Measurements from ENCODE around the gene KIAA0232. TPM values are rescaled to one million over a fixed set of nuclear protein-coding genes. Genes with fewer than 3 reads are reported as not detected.

Gene KIAA0232
- total and polyA plus RNA-seq, 9 of the 15 experiments (the other 6 are each of a cell fraction or from before 2014, with no cell fraction given) = 3.5 to 17.4 (median 13.0) TPM

DNA sequence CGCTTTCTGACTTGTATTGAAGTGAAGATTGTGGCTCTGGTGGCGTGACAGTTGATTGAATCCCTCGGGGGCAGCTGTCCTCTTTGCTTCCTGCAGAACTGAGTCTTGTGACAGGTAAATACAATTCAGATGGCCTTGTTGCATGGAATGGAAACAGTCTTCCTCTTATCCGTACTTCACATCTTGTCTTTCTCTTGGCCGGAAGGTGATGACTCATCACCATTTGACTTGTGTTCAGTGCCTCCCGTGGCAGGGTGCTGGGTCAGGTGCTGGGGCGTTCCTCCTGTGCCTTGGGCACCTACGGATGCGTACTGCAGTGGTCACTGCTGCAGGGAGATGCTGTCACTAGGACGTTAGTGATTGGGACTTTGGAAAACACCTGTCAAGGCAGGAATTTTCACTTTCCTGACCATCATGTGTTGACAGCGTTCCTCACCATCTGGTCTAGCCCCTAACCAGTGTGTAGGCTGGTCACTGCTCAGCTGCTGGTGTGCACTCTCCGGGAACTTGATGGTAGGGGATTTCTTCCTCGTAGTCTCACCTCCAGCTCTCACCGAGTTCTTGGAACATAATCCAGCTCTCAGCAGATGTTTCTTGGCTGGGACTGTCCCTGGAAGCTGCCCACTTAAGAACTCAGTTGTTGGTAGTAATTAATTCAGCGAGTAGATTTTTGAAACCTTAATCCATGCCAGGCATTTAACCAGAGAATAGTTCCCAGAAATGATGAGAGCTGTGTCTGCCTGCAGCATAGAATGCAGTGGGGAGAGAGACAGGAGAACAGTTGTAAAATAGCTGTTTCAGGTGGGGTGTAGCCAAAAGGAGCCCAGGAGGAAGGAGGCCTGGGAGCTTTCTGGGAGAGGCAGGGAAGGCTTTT lies 134.3 kb downstream of the KIAA0232 start (continued):
- TF ChIP-seq, protein P1, sequence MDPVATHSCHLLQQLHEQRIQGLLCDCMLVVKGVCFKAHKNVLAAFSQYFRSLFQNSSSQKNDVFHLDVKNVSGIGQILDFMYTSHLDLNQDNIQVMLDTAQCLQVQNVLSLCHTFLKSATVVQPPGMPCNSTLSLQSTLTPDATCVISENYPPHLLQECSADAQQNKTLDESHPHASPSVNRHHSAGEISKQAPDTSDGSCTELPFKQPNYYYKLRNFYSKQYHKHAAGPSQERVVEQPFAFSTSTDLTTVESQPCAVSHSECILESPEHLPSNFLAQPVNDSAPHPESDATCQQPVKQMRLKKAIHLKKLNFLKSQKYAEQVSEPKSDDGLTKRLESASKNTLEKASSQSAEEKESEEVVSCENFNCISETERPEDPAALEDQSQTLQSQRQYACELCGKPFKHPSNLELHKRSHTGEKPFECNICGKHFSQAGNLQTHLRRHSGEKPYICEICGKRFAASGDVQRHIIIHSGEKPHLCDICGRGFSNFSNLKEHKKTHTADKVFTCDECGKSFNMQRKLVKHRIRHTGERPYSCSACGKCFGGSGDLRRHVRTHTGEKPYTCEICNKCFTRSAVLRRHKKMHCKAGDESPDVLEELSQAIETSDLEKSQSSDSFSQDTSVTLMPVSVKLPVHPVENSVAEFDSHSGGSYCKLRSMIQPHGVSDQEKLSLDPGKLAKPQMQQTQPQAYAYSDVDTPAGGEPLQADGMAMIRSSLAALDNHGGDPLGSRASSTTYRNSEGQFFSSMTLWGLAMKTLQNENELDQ (CRISPR knock-in tag; IDR thresholded peaks at IDR 0.05; ENCODE audit: borderline replicate concordance) = no peak
- TF ChIP-seq NUFIP1 (IDR thresholded peaks at IDR 0.05; ENCODE audit: partially characterized antibody) (no peak), NCOR1 (IDR thresholded peaks at IDR 0.05) (no peak), MCM7 (IDR thresholded peaks at IDR 0.05) (no peak), EP400 (IDR thresholded peaks at IDR 0.05) (no peak), FOXJ2 (tag; IDR thresholded peaks at IDR 0.05) (peak; percentile 92), ZNF197 (CRISPR knock-in tag; IDR thresholded peaks at IDR 0.05; ENCODE audit: low read depth) (no peak), ZNF707 (CRISPR knock-in tag; conservative IDR thresholded peaks at IDR 0.05) (no peak), EHMT2 (IDR thresholded peaks at IDR 0.05) (peak; percentile 90), KDM1A (IDR thresholded peaks at IDR 0.05) (no peak), SMARCC2 (IDR thresholded peaks at IDR 0.05; ENCODE audit: low read depth) (peak; percentile 93), ELF4 (CRISPR knock-in tag; IDR thresholded peaks at IDR 0.05) (peak; percentile 88), FOXP1 (CRISPR knock-in tag; IDR thresholded peaks at IDR 0.05) (no peak; the same call in 1 of the 2 replicates), KLF13 (tag; IDR thresholded peaks at IDR 0.05; ENCODE audit: borderline replicate concordance, low read depth) (peak; percentile 65; the same call in 1 of the 2 replicates), SMAD1 (IDR thresholded peaks at IDR 0.05; ENCODE audit: low read depth, low read length, partially characterized antibody) (peak; percentile 55), ETV5 (CRISPR knock-in tag; IDR thresholded peaks at IDR 0.05; ENCODE audit: low read depth) (peak; percentile 98), CBX2 (IDR thresholded peaks at IDR 0.05; ENCODE audit: insufficient read depth, low read length, poor library complexity, severe bottlenecking) (no peak), ZNF175 (CRISPR knock-in tag; IDR thresholded peaks at IDR 0.05; ENCODE audit: low read depth) (peak; percentile 90; the same call in 1 of the 2 replicates), PATZ1 (CRISPR knock-in tag; IDR thresholded peaks at IDR 0.05; ENCODE audit: borderline replicate concordance) (no peak)
- TF ChIP-seq, protein P2, sequence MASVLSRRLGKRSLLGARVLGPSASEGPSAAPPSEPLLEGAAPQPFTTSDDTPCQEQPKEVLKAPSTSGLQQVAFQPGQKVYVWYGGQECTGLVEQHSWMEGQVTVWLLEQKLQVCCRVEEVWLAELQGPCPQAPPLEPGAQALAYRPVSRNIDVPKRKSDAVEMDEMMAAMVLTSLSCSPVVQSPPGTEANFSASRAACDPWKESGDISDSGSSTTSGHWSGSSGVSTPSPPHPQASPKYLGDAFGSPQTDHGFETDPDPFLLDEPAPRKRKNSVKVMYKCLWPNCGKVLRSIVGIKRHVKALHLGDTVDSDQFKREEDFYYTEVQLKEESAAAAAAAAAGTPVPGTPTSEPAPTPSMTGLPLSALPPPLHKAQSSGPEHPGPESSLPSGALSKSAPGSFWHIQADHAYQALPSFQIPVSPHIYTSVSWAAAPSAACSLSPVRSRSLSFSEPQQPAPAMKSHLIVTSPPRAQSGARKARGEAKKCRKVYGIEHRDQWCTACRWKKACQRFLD (CRISPR knock-in tag; IDR thresholded peaks at IDR 0.05) = peak; percentile 76
- TF ChIP-seq, protein P3, sequence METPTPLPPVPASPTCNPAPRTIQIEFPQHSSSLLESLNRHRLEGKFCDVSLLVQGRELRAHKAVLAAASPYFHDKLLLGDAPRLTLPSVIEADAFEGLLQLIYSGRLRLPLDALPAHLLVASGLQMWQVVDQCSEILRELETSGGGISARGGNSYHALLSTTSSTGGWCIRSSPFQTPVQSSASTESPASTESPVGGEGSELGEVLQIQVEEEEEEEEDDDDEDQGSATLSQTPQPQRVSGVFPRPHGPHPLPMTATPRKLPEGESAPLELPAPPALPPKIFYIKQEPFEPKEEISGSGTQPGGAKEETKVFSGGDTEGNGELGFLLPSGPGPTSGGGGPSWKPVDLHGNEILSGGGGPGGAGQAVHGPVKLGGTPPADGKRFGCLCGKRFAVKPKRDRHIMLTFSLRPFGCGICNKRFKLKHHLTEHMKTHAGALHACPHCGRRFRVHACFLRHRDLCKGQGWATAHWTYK (CRISPR knock-in tag; IDR thresholded peaks at IDR 0.05) = 0 out of 2 replicates have a peak, but pooled peaks have one; percentile 20

Measured in K562 (cell line).